Measurements from ENCODE around the gene CPZ.
A peak's percentile ranks its signal among the peaks of the same experiment; 100 is the strongest.

Gene CPZ

GRCh38 chr4:8643986-8644385, 51.4 kb downstream of the CPZ start:
- TF ChIP-seq MEIS1 (CRISPR knock-in tag; IDR thresholded peaks at IDR 0.05; ENCODE audit: borderline replicate concordance) (no peak), ZNF169 (tag by site-specific recombination; IDR thresholded peaks at IDR 0.05) (no peak), ZNF404 (tag by site-specific recombination; IDR thresholded peaks at IDR 0.05) (no peak), ZNF610 (tag by site-specific recombination; IDR thresholded peaks at IDR 0.05; ENCODE audit: borderline replicate concordance) (no peak), ZNF623 (tag by site-specific recombination; IDR thresholded peaks at IDR 0.05) (no peak), ZNF433 (tag by site-specific recombination; IDR thresholded peaks at IDR 0.05; ENCODE audit: low read depth) (no peak), ZNF580 (tag by site-specific recombination; IDR thresholded peaks at IDR 0.05) (no peak)
- CTCF ChIA-PET = no interaction called here
- Histone ChIP-seq H3K36me3 (ENCODE audit: control insufficient read depth in 2 of 2, insufficient read depth in 1 of 2, low read length in 2 of 2) (no peaks in the 10 kb centered on the region), H3K9me3 (ENCODE audit: control insufficient read depth, insufficient read depth, low read depth, low read length) (no peaks in the 10 kb centered on the region), H3K27ac (ENCODE audit: extremely low read depth, low read depth, low read length) (no peak overlapping the region), H3K4me3 (ENCODE audit: low read depth, low read length) (no peak overlapping the region), H3K4me1 (ENCODE audit: control insufficient read depth, insufficient read depth, low read length) (peaks cover 7% of the 10 kb centered on the region)
- POLR2A ChIA-PET = no interaction called here

- CTCF ChIA-PET = no interaction called here
- TF ChIP-seq SALL2 (tag by site-specific recombination; IDR thresholded peaks at IDR 0.05; ENCODE audit: borderline replicate concordance) (no peak), GLIS1 (tag by site-specific recombination; IDR thresholded peaks at IDR 0.05) (peak; percentile 21; the same call in 1 of the 2 replicates), ZNF560 (tag by site-specific recombination; IDR thresholded peaks at IDR 0.05; ENCODE audit: borderline replicate concordance) (no peak), ZNF837 (tag by site-specific recombination; IDR thresholded peaks at IDR 0.05) (no peak), ZFP3 (tag by site-specific recombination; IDR thresholded peaks at IDR 0.05; ENCODE audit: low read depth) (no peak), ZIC2 (tag by site-specific recombination; IDR thresholded peaks at IDR 0.05) (peak; percentile 60), ZNF785 (tag by site-specific recombination; IDR thresholded peaks at IDR 0.05) (no peak), ZNF600 (tag by site-specific recombination; IDR thresholded peaks at IDR 0.05) (peak; percentile 34; the same call in 1 of the 2 replicates)
- Histone ChIP-seq H3K27ac (ENCODE audit: extremely low read depth, low read depth, low read length) (no peak overlapping the region), H3K4me1 (ENCODE audit: control insufficient read depth, insufficient read depth, low read length) (peaks cover 7% of the 10 kb centered on the region), H3K36me3 (ENCODE audit: control insufficient read depth in 2 of 2, insufficient read depth in 1 of 2, low read length in 2 of 2) (no peaks in the 10 kb centered on the region), H3K9me3 (ENCODE audit: control insufficient read depth, insufficient read depth, low read depth, low read length) (no peaks in the 10 kb centered on the region), H3K4me3 (ENCODE audit: low read depth, low read length) (no peak overlapping the region)
- POLR2A ChIA-PET = no interaction called here
These were observed 51.9 kb downstream of the CPZ start for GRCh38 chr4:8644461-8644891.

- TF ChIP-seq ZNF791 (tag by site-specific recombination; IDR thresholded peaks at IDR 0.05) (no peak), ZFP3 (tag by site-specific recombination; IDR thresholded peaks at IDR 0.05; ENCODE audit: low read depth) (no peak), GFI1B (tag by site-specific recombination; IDR thresholded peaks at IDR 0.05) (no peak), KLF17 (tag by site-specific recombination; IDR thresholded peaks at IDR 0.05) (no peak), SP7 (tag by site-specific recombination; IDR thresholded peaks at IDR 0.05) (no peak), ZNF350 (tag by site-specific recombination; IDR thresholded peaks at IDR 0.05) (no peak), ZNF776 (tag by site-specific recombination; IDR thresholded peaks at IDR 0.05; ENCODE audit: borderline replicate concordance) (no peak), YY1 (tag by site-specific recombination; IDR thresholded peaks at IDR 0.05) (no peak), ZFP37 (tag by site-specific recombination; IDR thresholded peaks at IDR 0.05) (no peak), ZNF692 (tag by site-specific recombination; IDR thresholded peaks at IDR 0.05) (no peak)
- CTCF ChIA-PET = no interaction called here
- Histone ChIP-seq H3K4me1 (ENCODE audit: control insufficient read depth, insufficient read depth, low read length) (peaks cover 7% of the 10 kb centered on the region), H3K9me3 (ENCODE audit: control insufficient read depth, insufficient read depth, low read depth, low read length) (no peaks in the 10 kb centered on the region), H3K4me3 (ENCODE audit: low read depth, low read length) (no peak overlapping the region), H3K36me3 (ENCODE audit: control insufficient read depth in 2 of 2, insufficient read depth in 1 of 2, low read length in 2 of 2) (no peaks in the 10 kb centered on the region), H3K27ac (ENCODE audit: extremely low read depth, low read depth, low read length) (no peak overlapping the region)
- POLR2A ChIA-PET = no interaction called here
These were observed 52.6 kb downstream of the CPZ start for GRCh38 chr4:8644966-8645752.

All from HEK293 (cell line).